ENCODE data around the gene HPCAL1.
"Not testable (repeated sequence)": the region's sequence is repeated elsewhere in the genome, so short reads cannot be mapped to it uniquely, and the experiment has no call there.

HPCAL1 gene

GRCh38 chr2:10302479-10303180, at the start of gene HPCAL1:
Gene HPCAL1 (plus strand): TSS chr2:10302904. CDS start chr2:10419758, 116,854 bp downstream.
- no peak for DNase-seq

GRCh38 chr2:10253596-10254372, 48.9 kb upstream of the HPCAL1 start:
- DNase-seq = no peak

GRCh38 chr2:10254373-10255188, 48.1 kb upstream of the HPCAL1 start:
- DNase-seq = no peak

DNA sequence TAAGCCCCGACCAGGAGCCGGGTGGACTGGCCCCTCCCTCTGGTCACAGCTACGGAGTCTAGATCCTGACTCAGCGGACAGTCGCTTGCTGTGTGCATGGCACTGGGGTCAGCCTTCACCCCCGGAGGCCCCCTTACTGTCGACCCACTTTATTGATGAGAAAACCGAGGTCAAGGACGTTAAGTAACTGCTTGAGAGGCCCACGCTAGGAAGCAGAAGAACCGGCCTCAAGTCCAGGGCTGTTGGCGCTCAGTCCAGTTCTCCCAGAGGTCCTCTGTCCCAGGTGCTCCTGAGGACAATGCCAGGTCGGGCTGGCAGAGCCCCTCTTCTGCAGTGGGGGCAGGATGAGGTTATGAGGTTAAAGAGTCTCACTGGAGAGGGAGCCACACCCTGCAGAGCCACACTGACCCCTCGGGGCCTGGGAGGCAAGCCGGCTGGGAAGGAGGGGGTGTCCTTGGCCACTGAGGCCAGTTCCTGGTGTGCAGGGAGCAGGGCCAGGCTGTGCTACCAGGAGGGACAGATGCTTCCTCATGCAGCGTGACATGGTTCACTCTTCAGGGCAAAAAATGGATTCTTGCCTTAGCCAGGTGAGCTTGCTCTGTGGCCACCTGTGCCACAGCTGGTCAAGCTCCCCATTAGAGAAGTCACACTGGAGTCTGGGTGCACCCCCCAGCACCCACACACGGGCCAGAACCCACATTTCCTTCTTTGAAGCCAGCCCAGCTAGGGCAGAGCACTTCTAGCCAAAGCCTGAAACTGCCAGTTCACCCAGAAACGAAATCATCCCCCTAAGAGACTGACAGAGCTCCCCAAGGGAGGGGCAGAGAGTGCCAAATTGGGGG, 47.3 kb upstream of the HPCAL1 start:
- no peak for DNase-seq

- no peak for DNase-seq
Measured at GRCh38 chr2:10256031-10256514, 46.6 kb upstream of the HPCAL1 start.

GRCh38 chr2:10256515-10257031, 46.1 kb upstream of the HPCAL1 start:
- DNase-seq = no peak

- no peak for DNase-seq
Measured at GRCh38 chr2:10257036-10257435, 45.7 kb upstream of the HPCAL1 start.

DNA sequence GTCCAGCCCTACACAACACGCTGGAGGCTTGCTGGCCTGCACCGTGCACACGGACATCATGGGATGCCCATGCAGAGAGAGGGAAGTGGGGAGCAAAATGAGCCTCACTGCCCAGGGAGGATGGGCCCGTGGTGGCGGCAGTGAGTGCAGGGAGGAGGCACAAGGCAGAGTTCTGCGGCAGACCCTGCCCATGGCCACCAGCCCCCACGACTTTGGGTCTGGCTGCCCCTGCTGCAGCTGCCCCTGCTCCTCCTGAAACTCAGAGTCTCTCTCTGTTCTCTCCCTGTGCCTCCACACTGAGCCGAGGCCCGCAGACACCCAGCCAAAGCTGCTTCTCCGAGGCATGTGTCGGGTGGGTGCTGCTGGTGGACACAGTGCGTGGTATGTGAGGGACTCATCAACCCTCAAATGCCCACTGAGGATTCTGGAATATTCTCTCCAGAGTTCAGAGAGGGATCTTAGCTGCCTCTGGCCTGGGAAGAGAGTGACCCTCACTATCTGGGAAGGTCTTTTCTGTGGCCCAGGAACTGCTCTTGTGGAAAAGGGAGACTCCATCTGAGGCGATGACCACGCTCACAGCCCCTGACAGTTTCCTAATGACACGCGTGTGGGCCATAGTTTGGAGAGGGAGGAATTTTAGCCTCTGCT, 45.1 kb upstream of the HPCAL1 start:
- no peak for DNase-seq

GRCh38 chr2:10258326-10258725, 44.4 kb upstream of the HPCAL1 start:
- no peak for DNase-seq

- no peak for DNase-seq
Measured at GRCh38 chr2:10258726-10259125, 44.0 kb upstream of the HPCAL1 start.

DNA sequence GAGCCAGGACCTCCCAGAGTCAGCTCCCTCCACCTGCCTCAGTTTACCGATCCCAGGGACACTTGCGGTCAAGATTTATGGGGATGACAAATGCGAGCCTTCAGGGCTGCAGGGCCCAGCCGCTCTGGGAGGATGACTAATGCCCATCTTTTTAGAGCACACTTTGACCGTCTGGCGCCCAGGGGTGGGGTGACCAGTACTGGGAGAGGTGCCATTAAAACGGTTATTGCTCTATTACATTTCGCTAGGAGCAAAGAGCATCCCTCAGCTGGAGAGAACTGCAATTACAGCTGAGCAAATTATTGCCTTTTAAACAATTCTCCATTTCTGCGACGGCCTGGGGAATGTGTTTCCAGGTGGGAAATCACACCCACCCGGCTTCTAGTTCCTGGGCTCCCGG, 42.6 kb upstream of the HPCAL1 start:
- no peak for DNase-seq

DNA sequence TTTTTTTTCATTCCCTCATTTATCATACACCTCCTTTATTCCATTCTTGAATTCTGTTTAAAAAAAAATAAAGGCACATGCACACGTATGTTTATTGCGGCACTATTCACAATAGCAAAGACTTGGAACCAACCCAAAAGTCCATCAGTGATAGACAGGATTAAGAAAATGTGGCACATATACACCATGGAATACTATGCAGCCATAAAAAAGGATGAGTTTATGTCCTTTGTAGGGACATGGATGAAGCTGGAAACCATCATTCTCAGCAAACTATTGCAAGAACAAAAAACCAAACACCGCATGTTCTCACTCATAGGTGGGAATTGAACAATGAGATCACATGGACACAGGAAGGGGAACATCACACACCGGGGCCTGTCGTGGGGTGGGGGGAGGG, 39.2 kb upstream of the HPCAL1 start:
- DNase-seq = not testable (repeated sequence)

GRCh38 chr2:10264506-10265328, 38.0 kb upstream of the HPCAL1 start:
- no peak for DNase-seq

- no peak for DNase-seq
Measured at GRCh38 chr2:10265329-10266132, 37.2 kb upstream of the HPCAL1 start.

DNA sequence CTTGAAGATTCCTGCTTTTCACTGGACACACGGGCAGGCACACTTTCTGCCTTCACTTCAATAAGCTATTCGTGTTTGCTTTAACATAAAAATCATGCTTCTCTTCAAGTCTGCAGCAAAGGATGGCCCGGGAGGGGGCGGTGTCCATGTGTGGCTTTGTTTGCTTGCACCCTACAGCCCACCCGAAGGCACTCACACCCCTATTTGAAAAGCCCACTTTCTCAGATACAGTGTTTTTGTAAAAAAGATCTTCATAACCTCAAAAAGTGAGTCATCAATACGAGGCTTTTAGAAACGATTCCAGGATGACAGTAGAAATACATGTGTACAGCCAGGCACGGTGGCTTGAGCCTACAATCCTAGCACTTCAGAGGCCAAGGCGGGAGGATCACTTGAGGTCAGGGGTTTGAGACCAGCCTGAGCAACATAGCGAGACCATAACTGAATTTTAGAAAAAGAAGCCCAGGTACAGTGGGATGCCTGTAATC, 36.5 kb upstream of the HPCAL1 start:
- no peak for DNase-seq

GRCh38 chr2:10267036-10267435, 35.7 kb upstream of the HPCAL1 start:
- DNase-seq = no peak

- DNase-seq = peak; percentile 51
Measured at GRCh38 chr2:10267551-10268465, 34.9 kb upstream of the HPCAL1 start.

GRCh38 chr2:10269291-10269690, 33.4 kb upstream of the HPCAL1 start:
- no peak for DNase-seq
